MM.1S (cell line): ENCODE measurements around the gene TMEM108.

Experiments used
- DNase-seq: peaks from one replicate; pipeline ENCODE4 v3.0.0-alpha.2; 2015
- H2AFZ ChIP-seq: fragments of 300-600 bp; sonication (generic); 2 replicates; pipeline ENCODE4 v1.6.0; 2016; ENCODE audit warnings: antibody characterized with exemption, low read length
- H3F3A ChIP-seq: fragments of 300-600 bp; sonication (generic); 2 replicates; pipeline ENCODE4 v1.6.1; 2016; ENCODE audit warnings: mild to moderate bottlenecking, antibody characterized with exemption, low read length, moderate library complexity, mixed read lengths; ENCODE audit not compliant: insufficient read depth
- H3K27ac ChIP-seq: fragments of 300-600 bp; sonication (generic); 2 replicates; pipeline ENCODE4 v1.5.1; 2016; ENCODE audit warnings: mild to moderate bottlenecking, low read length
- H3K27me3 ChIP-seq: fragments of 300-600 bp; sonication (generic); replicated peaks from 2 replicates; pipeline ENCODE4 v1.6.0; 2016; ENCODE audit warnings: low read length; ENCODE audit not compliant: insufficient read depth
- H3K36me3 ChIP-seq: fragments of 300-600 bp; sonication (generic); replicated peaks from 2 replicates; pipeline ENCODE4 v1.6.1; 2016; ENCODE audit warnings: mild to moderate bottlenecking, low read length, mixed read lengths; ENCODE audit not compliant: insufficient read depth
- H3K4me1 ChIP-seq: fragments of 300-600 bp; sonication (generic); 2 replicates; pipeline ENCODE4 v1.6.1; 2016; ENCODE audit warnings: low read length, mixed read lengths
- H3K4me2 ChIP-seq: fragments of 300-600 bp; sonication (generic); 2 replicates; pipeline ENCODE4 v1.6.0; 2016; ENCODE audit warnings: low read depth, low read length
- H3K4me3 ChIP-seq: fragments of 300-600 bp; sonication (generic); 2 replicates; pipeline ENCODE4 v1.5.1; 2016; ENCODE audit warnings: low read length, mixed read lengths
- H3K79me2 ChIP-seq: fragments of 300-600 bp; sonication (generic); 2 replicates; pipeline ENCODE4 v1.6.1; 2016; ENCODE audit warnings: mixed run types, low read length, mixed read lengths
- H3K9ac ChIP-seq: fragments of 300-600 bp; sonication (generic); 2 replicates; pipeline ENCODE4 v1.6.1; 2016; ENCODE audit warnings: low read length, mixed read lengths
- H3K9me2 ChIP-seq: fragments of 300-600 bp; sonication (generic); replicated peaks from 2 replicates; pipeline ENCODE4 v1.6.1; 2016; ENCODE audit warnings: mild to moderate bottlenecking, low read length, mixed read lengths; ENCODE audit not compliant: insufficient read depth
- H3K9me3 ChIP-seq: fragments of 300-600 bp; sonication (generic); replicated peaks from 2 replicates; pipeline ENCODE4 v1.6.1; 2016; ENCODE audit warnings: mild to moderate bottlenecking, low read length, mixed read lengths; ENCODE audit not compliant: insufficient read depth
- H4K20me1 ChIP-seq: fragments of 300-600 bp; sonication (generic); 2 replicates; pipeline ENCODE4 v1.6.1; 2016; ENCODE audit warnings: mild to moderate bottlenecking, low read length, moderate library complexity, mixed read lengths; ENCODE audit not compliant: insufficient read depth
- EZH2 ChIP-seq: fragments of 300-600 bp; sonication (generic); optimal IDR thresholded peaks from 2 replicates; pipeline ENCODE3; 2017; ENCODE audit warnings: low read depth, mild to moderate bottlenecking, antibody characterized with exemption, low read length, mixed read lengths
- EZH2phosphoT487 ChIP-seq: fragments of 300-600 bp; sonication (generic); IDR thresholded peaks from 2 replicates; pipeline ENCODE4 v1.6.1; 2018; ENCODE audit warnings: antibody characterized with exemption, low read length
- TF ChIP-seq, protein P1 (sequence below): fragments of 300-600 bp; sonication (generic); IDR thresholded peaks from 2 replicates; pipeline ENCODE4 v1.5.1; 2016; ENCODE audit warnings: antibody characterized with exemption, low read length, mixed read lengths

TMEM108 gene

DNA sequence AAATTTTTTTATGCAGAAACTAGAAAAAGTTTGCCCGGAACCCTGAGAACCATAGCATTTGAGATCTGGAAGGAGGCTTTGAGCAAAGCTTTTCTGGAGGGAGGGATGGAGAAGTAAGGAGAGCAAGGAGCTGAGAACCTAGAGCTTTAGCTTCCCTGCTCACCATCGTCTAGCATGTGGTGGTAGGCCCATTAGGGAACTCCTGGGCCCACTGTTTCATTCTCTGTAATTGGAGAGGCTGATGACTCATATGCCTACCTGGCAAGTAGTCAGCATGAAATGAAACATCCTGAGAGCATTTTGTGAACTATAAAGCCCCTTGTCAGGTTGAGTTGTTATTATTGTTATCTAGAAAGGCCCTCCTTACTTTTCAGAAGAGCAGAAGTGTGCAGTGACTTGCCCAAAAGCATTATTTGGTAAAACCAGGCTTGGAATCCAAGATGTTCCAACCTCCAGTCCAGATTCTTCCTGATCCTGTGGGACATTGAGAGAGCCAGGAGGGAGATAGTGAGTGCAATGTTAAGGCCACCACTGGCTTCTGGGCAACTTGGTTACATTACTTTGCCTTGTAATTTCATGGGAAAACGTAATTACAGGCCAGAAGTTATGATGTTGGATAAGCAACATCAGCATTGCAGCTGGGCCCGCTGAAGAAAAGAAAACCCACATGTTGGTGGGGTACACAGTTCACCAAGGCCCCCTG is 257.2 kb downstream of the TMEM108 start:
- no peaks in the 10 kb centered on the region for H3F3A ChIP-seq
- no peaks in the 10 kb centered on the region for H3K4me1 ChIP-seq
- H3K27me3 ChIP-seq: no peaks in the 10 kb centered on the region
- no peak overlapping the region for H2AFZ ChIP-seq
- TF ChIP-seq EZH2phosphoT487 (no peak), EZH2 (no peak)
- TF ChIP-seq, protein P1, sequence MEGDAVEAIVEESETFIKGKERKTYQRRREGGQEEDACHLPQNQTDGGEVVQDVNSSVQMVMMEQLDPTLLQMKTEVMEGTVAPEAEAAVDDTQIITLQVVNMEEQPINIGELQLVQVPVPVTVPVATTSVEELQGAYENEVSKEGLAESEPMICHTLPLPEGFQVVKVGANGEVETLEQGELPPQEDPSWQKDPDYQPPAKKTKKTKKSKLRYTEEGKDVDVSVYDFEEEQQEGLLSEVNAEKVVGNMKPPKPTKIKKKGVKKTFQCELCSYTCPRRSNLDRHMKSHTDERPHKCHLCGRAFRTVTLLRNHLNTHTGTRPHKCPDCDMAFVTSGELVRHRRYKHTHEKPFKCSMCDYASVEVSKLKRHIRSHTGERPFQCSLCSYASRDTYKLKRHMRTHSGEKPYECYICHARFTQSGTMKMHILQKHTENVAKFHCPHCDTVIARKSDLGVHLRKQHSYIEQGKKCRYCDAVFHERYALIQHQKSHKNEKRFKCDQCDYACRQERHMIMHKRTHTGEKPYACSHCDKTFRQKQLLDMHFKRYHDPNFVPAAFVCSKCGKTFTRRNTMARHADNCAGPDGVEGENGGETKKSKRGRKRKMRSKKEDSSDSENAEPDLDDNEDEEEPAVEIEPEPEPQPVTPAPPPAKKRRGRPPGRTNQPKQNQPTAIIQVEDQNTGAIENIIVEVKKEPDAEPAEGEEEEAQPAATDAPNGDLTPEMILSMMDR: no peak
- no peak overlapping the region for H3K4me2 ChIP-seq
- H4K20me1 ChIP-seq: no peaks in the 10 kb centered on the region
- H3K9me3 ChIP-seq: no peaks in the 10 kb centered on the region
- H3K4me3 ChIP-seq: no peak overlapping the region
- no peak for DNase-seq
- no peak overlapping the region for H3K9ac ChIP-seq
- H3K79me2 ChIP-seq: no peaks in the 10 kb centered on the region
- H3K27ac ChIP-seq: no peak overlapping the region
- no peaks in the 10 kb centered on the region for H3K36me3 ChIP-seq
- H3K9me2 ChIP-seq: no peaks in the 10 kb centered on the region

DNA sequence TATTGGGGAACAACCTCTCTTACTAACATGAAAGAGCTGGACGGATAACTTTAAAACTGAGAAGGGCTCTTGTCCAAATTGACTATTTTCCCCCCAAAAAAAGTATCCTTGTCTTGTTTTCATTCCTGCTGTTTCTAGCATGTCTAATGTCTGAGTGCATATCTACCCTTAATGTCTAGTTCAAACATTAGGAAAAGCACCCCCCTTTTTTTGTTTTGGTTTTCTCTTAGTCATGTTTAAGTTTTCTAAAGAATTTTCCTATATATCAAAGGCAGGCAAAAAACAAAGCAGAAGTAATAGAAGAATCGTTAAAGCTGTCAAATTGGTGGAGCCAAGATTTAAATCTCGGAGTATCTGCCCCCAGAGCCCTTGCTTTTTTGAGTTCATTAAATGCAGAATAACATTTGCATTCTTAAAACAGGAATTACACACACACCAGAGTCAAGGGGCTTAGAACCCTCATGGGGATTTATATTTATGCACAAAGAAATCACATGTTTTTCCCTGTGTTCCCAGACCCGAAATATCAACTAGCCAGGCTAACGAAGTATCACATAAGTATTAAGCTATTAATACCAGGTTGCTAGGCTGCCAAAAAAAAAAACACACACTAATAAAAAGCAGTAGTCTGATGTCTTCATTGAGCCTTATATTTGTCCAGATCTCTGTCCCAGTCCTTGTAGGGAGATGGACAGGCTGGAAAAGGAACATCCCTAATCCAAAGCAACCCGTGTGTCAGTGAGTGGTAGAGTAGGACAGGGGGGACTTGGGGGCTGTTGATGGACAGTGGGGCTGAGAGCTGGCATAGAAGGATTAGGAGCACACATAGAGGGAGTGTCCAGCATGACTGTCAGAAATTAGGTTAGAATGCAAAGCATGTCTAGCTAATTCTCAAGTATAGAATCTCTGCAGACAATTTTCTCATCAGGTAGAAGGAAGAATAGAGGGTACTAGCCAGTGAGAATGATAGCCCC is 258.0 kb downstream of the TMEM108 start:
- Histone ChIP-seq H3K4me1 (no peaks in the 10 kb centered on the region), H3K79me2 (no peaks in the 10 kb centered on the region), H3K9ac (no peak overlapping the region), H3K9me3 (no peaks in the 10 kb centered on the region), H3F3A (no peaks in the 10 kb centered on the region), H3K9me2 (no peaks in the 10 kb centered on the region), H2AFZ (no peak overlapping the region), H4K20me1 (no peaks in the 10 kb centered on the region), H3K4me2 (no peak overlapping the region), H3K27ac (no peak overlapping the region), H3K4me3 (no peak overlapping the region), H3K36me3 (no peaks in the 10 kb centered on the region), H3K27me3 (no peaks in the 10 kb centered on the region)
- TF ChIP-seq, protein P1: no peak
- TF ChIP-seq EZH2 (no peak), EZH2phosphoT487 (no peak)
- no peak for DNase-seq

DNA sequence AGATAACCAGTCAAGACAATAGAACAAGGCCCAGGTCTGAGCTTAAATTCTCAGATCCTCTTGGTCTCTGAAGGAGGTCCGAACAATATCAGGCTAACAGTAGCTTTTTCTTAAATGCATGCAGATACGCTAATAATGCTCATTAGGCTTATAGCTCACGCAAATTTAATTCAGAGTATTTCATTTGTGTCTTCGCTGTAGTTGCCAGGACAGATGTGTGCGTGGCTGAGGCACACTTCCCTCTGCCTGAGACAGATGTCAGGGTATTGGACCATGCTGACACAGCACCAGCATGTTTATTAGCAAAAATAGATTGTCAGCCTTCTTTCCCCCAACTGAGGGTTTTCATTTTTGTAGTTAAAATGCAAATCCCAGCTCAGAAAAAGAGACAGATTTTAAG is 258.8 kb downstream of the TMEM108 start:
- Histone ChIP-seq H3K27me3 (no peaks in the 10 kb centered on the region), H3K27ac (no peak overlapping the region), H3K9me3 (no peaks in the 10 kb centered on the region), H3K9me2 (no peaks in the 10 kb centered on the region), H3K79me2 (no peaks in the 10 kb centered on the region), H3F3A (no peaks in the 10 kb centered on the region), H4K20me1 (no peaks in the 10 kb centered on the region), H3K9ac (no peak overlapping the region), H2AFZ (no peak overlapping the region), H3K36me3 (no peaks in the 10 kb centered on the region), H3K4me3 (no peak overlapping the region), H3K4me2 (no peak overlapping the region), H3K4me1 (no peaks in the 10 kb centered on the region)
- TF ChIP-seq EZH2phosphoT487 (no peak), EZH2 (no peak)
- no peak for DNase-seq
